Suppressor macrophage treated with lipopolysaccharide for 1 hour (primary cell): Measurements from ENCODE around the gene PLEKHG2.
A peak's percentile ranks its signal among the peaks of the same experiment; 100 is the strongest.

ENCODE experiments used
- DNase-seq, 3 donors: peaks; one replicate each; pipeline ENCODE4 v3.0.0-alpha.2; 2020 to 2022

Gene PLEKHG2

GRCh38 chr19:39384839-39385568 lies 27.5 kb upstream of the PLEKHG2 start:
- DNase-seq: no peak

GRCh38 chr19:39385629-39386411 lies 26.6 kb upstream of the PLEKHG2 start:
- DNase-seq: no peak

- DNase-seq: no peak
Measured at GRCh38 chr19:39386557-39386956, 25.9 kb upstream of the PLEKHG2 start.

GRCh38 chr19:39388657-39389056 lies 23.8 kb upstream of the PLEKHG2 start:
- DNase-seq: no peak

GRCh38 chr19:39389631-39390414 lies 22.6 kb upstream of the PLEKHG2 start:
- DNase-seq: no peak

- DNase-seq: no peak
Measured at GRCh38 chr19:39390451-39390750, 22.1 kb upstream of the PLEKHG2 start.

- DNase-seq: peak; percentile 97 to 100 (median 99)
Measured at GRCh38 chr19:39390751-39391437, 21.6 kb upstream of the PLEKHG2 start, which contains the start of the genes MED29 and PAF1. Gene MED29, plus strand, starts transcription at chr19:39391378. Its CDS starts 45 bp downstream, at chr19:39391423. Gene PAF1, minus strand, starts transcription at chr19:39391106. Its CDS starts 242 bp downstream, at chr19:39390864.

GRCh38 chr19:39397360-39398296 lies 14.8 kb upstream of the PLEKHG2 start:
- peak; percentile 93 to 97 (median 95) for DNase-seq

GRCh38 chr19:39398297-39398864 lies 14.1 kb upstream of the PLEKHG2 start:
- peak; percentile 93 for DNase-seq

- no peak for DNase-seq
Measured at GRCh38 chr19:39399668-39400050, 12.8 kb upstream of the PLEKHG2 start.

GRCh38 chr19:39400061-39400460 lies 12.4 kb upstream of the PLEKHG2 start:
- no peak for DNase-seq

GRCh38 chr19:39401070-39401548 lies 11.4 kb upstream of the PLEKHG2 start:
- DNase-seq: no peak

GRCh38 chr19:39401549-39402345 lies 10.7 kb upstream of the PLEKHG2 start:
- peak; percentile 55 to 77 (median 65) for DNase-seq

GRCh38 chr19:39402346-39403300 lies 9.8 kb upstream of the PLEKHG2 start:
- peak; percentile 98 to 99 (median 98) for DNase-seq

GRCh38 chr19:39403331-39404312 lies 8.8 kb upstream of the PLEKHG2 start:
- peak; percentile 98 to 99 (median 99) for DNase-seq

- peak in 1 of 3 donors; percentile 37 for DNase-seq
Measured at GRCh38 chr19:39405261-39405957, 7.1 kb upstream of the PLEKHG2 start.
